NT2/D1 (cell line): Measurements from ENCODE around the gene CEACAM5.

ENCODE experiments used
- SUZ12 ChIP-seq: IDR thresholded peaks from 2 replicates; pipeline ENCODE4 v1.6.1; 2011; ENCODE audit not compliant: insufficient read length, insufficient read depth; ENCODE audit errors: extremely low read depth
- YY1 ChIP-seq: IDR thresholded peaks from 2 replicates; pipeline ENCODE4 v1.6.1; 2011; ENCODE audit not compliant: insufficient read length, insufficient read depth
- ZNF274 ChIP-seq: IDR thresholded peaks from 2 replicates; pipeline ENCODE4 v1.6.1; 2011; ENCODE audit warnings: mild to moderate bottlenecking, low read depth, low read length

GRCh38 chr19:41701401-41702075 is 6.9 kb upstream of the CEACAM5 start:
- TF ChIP-seq YY1, result no peak
- TF ChIP-seq ZNF274, result no peak
- TF ChIP-seq SUZ12, result no peak
